ENCODE results near the gene FAM110A.
"Not testable (repeated sequence)": the region's sequence is repeated elsewhere in the genome, so short reads cannot be mapped to it uniquely, and the experiment has no call there.

FAM110A gene

GRCh38 chr20:833450-834150 lies at the start of gene FAM110A:
Gene FAM110A, plus strand, starts transcription at chr20:833715. Its CDS starts 11,090 bp downstream, at chr20:844805.
- peak within 1 kb of the TSS; percentile 82 for H3K27ac ChIP-seq
- peak within 1 kb of the TSS; percentile 82 for H3K4me3 ChIP-seq (ENCODE audit: low read depth, low read length)
- peak; percentile 93 for DNase-seq
- in situ Hi-C loops (cut with HindIII; ENCODE audit: low pct_ligation_motif_present, low sequenced_read_pairs), result no loop called here
- no peak for TF ChIP-seq CTCF (IDR thresholded peaks at IDR 0.05; ENCODE audit: low read depth, low read length, missing control alignments)
- no peaks in the 10 kb centered on the region for H3K36me3 ChIP-seq (replicated peaks)
- no peaks in the 10 kb centered on the region for H3K27me3 ChIP-seq (replicated peaks)

GRCh38 chr20:787825-788224 lies 45.7 kb upstream of the FAM110A start:
- Histone ChIP-seq H3K36me3 (replicated peaks) (no peaks in the 10 kb centered on the region), H3K27me3 (replicated peaks) (no peaks in the 10 kb centered on the region), H3K27ac (no peak overlapping the region), H3K4me3 (ENCODE audit: low read depth, low read length) (no peak overlapping the region)
- TF ChIP-seq CTCF (IDR thresholded peaks at IDR 0.05; ENCODE audit: low read depth, low read length, missing control alignments), result no peak
- in situ Hi-C loops (cut with HindIII; ENCODE audit: low pct_ligation_motif_present, low sequenced_read_pairs), result no loop called here
- no peak for DNase-seq

- Histone ChIP-seq H3K27me3 (replicated peaks) (no peaks in the 10 kb centered on the region), H3K36me3 (replicated peaks) (no peaks in the 10 kb centered on the region), H3K4me3 (ENCODE audit: low read depth, low read length) (no peak overlapping the region), H3K27ac (no peak overlapping the region)
- in situ Hi-C loops (cut with HindIII; ENCODE audit: low pct_ligation_motif_present, low sequenced_read_pairs), result no loop called here
- no peak for DNase-seq
- TF ChIP-seq CTCF (IDR thresholded peaks at IDR 0.05; ENCODE audit: low read depth, low read length, missing control alignments), result no peak
These were observed 42.5 kb upstream of the FAM110A start for GRCh38 chr20:791056-791455.

- no peak for DNase-seq
- no peak for TF ChIP-seq CTCF (IDR thresholded peaks at IDR 0.05; ENCODE audit: low read depth, low read length, missing control alignments)
- Histone ChIP-seq H3K36me3 (replicated peaks) (no peaks in the 10 kb centered on the region), H3K27ac (no peak overlapping the region), H3K4me3 (ENCODE audit: low read depth, low read length) (no peak overlapping the region), H3K27me3 (replicated peaks) (no peaks in the 10 kb centered on the region)
- in situ Hi-C loops (cut with HindIII; ENCODE audit: low pct_ligation_motif_present, low sequenced_read_pairs), result no loop called here
These were observed 41.3 kb upstream of the FAM110A start for GRCh38 chr20:792248-792647.

- H3K27ac ChIP-seq, result no peak overlapping the region
- H3K36me3 ChIP-seq (replicated peaks), result no peaks in the 10 kb centered on the region
- TF ChIP-seq CTCF (IDR thresholded peaks at IDR 0.05; ENCODE audit: low read depth, low read length, missing control alignments), result no peak
- no peaks in the 10 kb centered on the region for H3K27me3 ChIP-seq (replicated peaks)
- DNase-seq, result no peak
- H3K4me3 ChIP-seq (ENCODE audit: low read depth, low read length), result no peak overlapping the region
- in situ Hi-C loops (cut with HindIII; ENCODE audit: low pct_ligation_motif_present, low sequenced_read_pairs), result no loop called here
These were observed 36.6 kb upstream of the FAM110A start for GRCh38 chr20:796921-797320.

- H3K27ac ChIP-seq; in situ Hi-C loops (cut with HindIII; ENCODE audit: low pct_ligation_motif_present, low sequenced_read_pairs); H3K4me3 ChIP-seq (ENCODE audit: low read depth, low read length); H3K36me3 ChIP-seq (replicated peaks); H3K27me3 ChIP-seq (replicated peaks); DNase-seq: not testable (repeated sequence)
These were observed 34.8 kb upstream of the FAM110A start for GRCh38 chr20:798746-799145.

GRCh38 chr20:800026-800425 lies 33.5 kb upstream of the FAM110A start:
- H3K27ac ChIP-seq; H3K27me3 ChIP-seq (replicated peaks); in situ Hi-C loops (cut with HindIII; ENCODE audit: low pct_ligation_motif_present, low sequenced_read_pairs); DNase-seq; H3K36me3 ChIP-seq (replicated peaks); H3K4me3 ChIP-seq (ENCODE audit: low read depth, low read length): not testable (repeated sequence)

All from brain microvascular endothelial cell (primary cell).